Measurements from ENCODE around the gene KNG1.

- TF ChIP-seq CTCF (IDR thresholded peaks at IDR 0.05) = no peak
- TF ChIP-seq POLR2A (IDR thresholded peaks at IDR 0.05) = no peak
Observed at GRCh38 chr3:186670155-186670554, 47.0 kb upstream of the KNG1 start.
